Esophagus (tissue), 2 donors: ENCODE data around the gene SAMM50. TPM values are rescaled to one million over a fixed set of nuclear protein-coding genes. Genes with fewer than 3 reads are reported as not detected.

Experiments
- H3K27ac ChIP-seq, 2 donors: one replicate each; pipeline ENCODE4 v1.5.1; 2013; ENCODE audit warnings: low read depth in 2 of 2, mild to moderate bottlenecking in 2 of 2, inconsistent platforms in 1 of 2, low read length in 1 of 2, moderate library complexity in 1 of 2
- H3K27me3 ChIP-seq, 2 donors: one replicate each; pipeline ENCODE4 v1.6.1; 2013; ENCODE audit warnings: low read length in 2 of 2, control low read depth in 1 of 2, mild to moderate bottlenecking in 1 of 2; ENCODE audit not compliant: insufficient read depth in 2 of 2, control insufficient read depth in 1 of 2
- H3K36me3 ChIP-seq, 2 donors: one replicate each; pipeline ENCODE4 v1.6.1; 2013; ENCODE audit warnings: low read length in 1 of 2; ENCODE audit not compliant: control insufficient read depth in 2 of 2, insufficient read depth in 2 of 2
- H3K4me1 ChIP-seq, 2 donors: one replicate each; pipeline ENCODE4 v1.6.1; 2013; ENCODE audit warnings: low read length in 1 of 2; ENCODE audit not compliant: control insufficient read depth in 2 of 2, insufficient read depth in 2 of 2
- H3K4me3 ChIP-seq, 2 donors: one replicate each; pipeline ENCODE4 v1.5.1; 2013; ENCODE audit warnings: low read length in 2 of 2, mild to moderate bottlenecking in 2 of 2, low read depth in 1 of 2, moderate library complexity in 1 of 2
- H3K9me3 ChIP-seq, 2 donors: one replicate each; pipeline ENCODE4 v1.6.1; 2013; ENCODE audit warnings: mild to moderate bottlenecking in 2 of 2, low read depth in 1 of 2, low read length in 1 of 2, moderate library complexity in 1 of 2; ENCODE audit not compliant: control insufficient read depth in 2 of 2, insufficient read depth in 1 of 2
- WGBS, 2 donors: extraction: QIAGEN DNeasy Blood & Tissue Kit; methylation state at CpG; one replicate each; pipeline ENCODE4 v1.1.7; 2013; 5-methylcytosine and 5-hydroxymethylcytosine counted together
- polyA plus RNA-seq, 2 donors: library from polyadenylated mRNA; stranded (reverse); fragments of 200-250 nt; gene quantifications; one replicate each; pipeline ENCODE4 v1.2.3, GENCODE V29; 2013
- donor health status: healthy with polysubstance abuse.
- donor health status: Bipolar disorder and iron deficiency.

SAMM50 gene
- polyA plus RNA-seq, 2 donors, result 8.6 to 28.9 TPM

GRCh38 chr22:44045145-44045544 lies 89.9 kb downstream of the SAMM50 start:
- Histone ChIP-seq H3K27me3 (no peaks in the 10 kb centered on the region), H3K4me1 (peaks cover 0 to 6% of the 10 kb centered on the region in 2 donors), H3K27ac (no peak overlapping the region), H3K9me3 (no peaks in the 10 kb centered on the region), H3K36me3 (no peaks in the 10 kb centered on the region), H3K4me3 (no peak overlapping the region)
- 100% methylated on average over 1 of the region's 1 CpG for WGBS, 2 donors

Other genes with a start within 250 kb of the SAMM50 start
- gene EFCAB6, start 143.1 kb upstream of the SAMM50 start, polyA plus RNA-seq, result under 1 TPM; 0.24 to 0.29 TPM
- under 1 TPM in 1 of 2 donors, not detected in 1; 0.01 TPM for gene SULT4A1, start 92.9 kb upstream of the SAMM50 start, polyA plus RNA-seq
- not detected for gene PNPLA5, start 63.4 kb upstream of the SAMM50 start, polyA plus RNA-seq
- gene PNPLA3, start 31.6 kb upstream of the SAMM50 start, polyA plus RNA-seq, result under 1 TPM; 0.19 to 0.41 TPM
- gene PARVB, start 68.9 kb downstream of the SAMM50 start, polyA plus RNA-seq, result 1 to 10 TPM; 1.8 to 3.9 TPM
- gene PARVG, start 225.5 kb downstream of the SAMM50 start, polyA plus RNA-seq, result 1 to 10 TPM; 3.1 to 4.4 TPM